Lower leg skin (tissue), 3 donors: ENCODE measurements around the gene CSNK1A1.

Source experiments
- POLR2A ChIP-seq, 2 donors: fragments of 450-650 bp; IDR thresholded peaks; one replicate each; pipeline ENCODE4 v1.6.1; 2016 to 2017; ENCODE audit warnings: antibody characterized with exemption in 2 of 2, mild to moderate bottlenecking in 1 of 2, moderate library complexity in 1 of 2
- TF ChIP-seq, protein P1 (sequence below), 3 donors: fragments of 450-650 bp; IDR thresholded peaks; one replicate each; pipeline ENCODE4 v1.5.1; 2016; ENCODE audit warnings: antibody characterized with exemption in 3 of 3, mild to moderate bottlenecking in 3 of 3, moderate library complexity in 2 of 3

DNA sequence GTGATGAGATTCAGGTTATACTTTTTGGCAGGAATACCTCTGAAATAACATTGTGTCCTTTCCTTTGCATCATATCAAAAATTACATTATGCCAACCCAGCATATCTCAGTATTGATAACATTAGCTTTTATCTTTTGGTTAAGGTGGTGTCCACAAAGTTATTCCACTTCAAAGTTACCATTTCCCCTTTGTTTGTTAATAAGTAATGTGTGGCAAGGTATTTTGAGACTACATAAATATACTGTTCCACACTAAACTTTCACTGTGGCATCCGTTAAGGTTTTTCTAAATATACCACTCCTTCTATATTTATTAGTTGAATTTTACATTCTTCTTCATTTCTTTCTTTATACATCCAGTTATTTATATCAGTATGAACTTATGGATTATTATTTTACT, 16.0 kb upstream of the CSNK1A1 start:
- no peak for TF ChIP-seq POLR2A (IDR thresholded peaks at IDR 0.05)
- TF ChIP-seq, protein P1, sequence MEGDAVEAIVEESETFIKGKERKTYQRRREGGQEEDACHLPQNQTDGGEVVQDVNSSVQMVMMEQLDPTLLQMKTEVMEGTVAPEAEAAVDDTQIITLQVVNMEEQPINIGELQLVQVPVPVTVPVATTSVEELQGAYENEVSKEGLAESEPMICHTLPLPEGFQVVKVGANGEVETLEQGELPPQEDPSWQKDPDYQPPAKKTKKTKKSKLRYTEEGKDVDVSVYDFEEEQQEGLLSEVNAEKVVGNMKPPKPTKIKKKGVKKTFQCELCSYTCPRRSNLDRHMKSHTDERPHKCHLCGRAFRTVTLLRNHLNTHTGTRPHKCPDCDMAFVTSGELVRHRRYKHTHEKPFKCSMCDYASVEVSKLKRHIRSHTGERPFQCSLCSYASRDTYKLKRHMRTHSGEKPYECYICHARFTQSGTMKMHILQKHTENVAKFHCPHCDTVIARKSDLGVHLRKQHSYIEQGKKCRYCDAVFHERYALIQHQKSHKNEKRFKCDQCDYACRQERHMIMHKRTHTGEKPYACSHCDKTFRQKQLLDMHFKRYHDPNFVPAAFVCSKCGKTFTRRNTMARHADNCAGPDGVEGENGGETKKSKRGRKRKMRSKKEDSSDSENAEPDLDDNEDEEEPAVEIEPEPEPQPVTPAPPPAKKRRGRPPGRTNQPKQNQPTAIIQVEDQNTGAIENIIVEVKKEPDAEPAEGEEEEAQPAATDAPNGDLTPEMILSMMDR (IDR thresholded peaks at IDR 0.05) = no peak
